HEK293 (cell line): ENCODE data around the gene NPPB.
"Not testable (repeated sequence)": the region's sequence is repeated elsewhere in the genome, so short reads cannot be mapped to it uniquely, and the experiment has no call there.

Source experiments
- CTCF ChIA-PET: fragments of 350-600 bp; formaldehyde crosslinking; extraction: SDS; loops from one replicate; lab custom pipeline; 2021; ENCODE audit warnings: antibody characterized with exemption; lab: Yijun Ruan, JAX
- POLR2A ChIA-PET: fragments of 300-600 bp; formaldehyde crosslinking; extraction: SDS; loops from one replicate; lab custom pipeline; 2020; ENCODE audit warnings: antibody characterized with exemption, inconsistent platforms; lab: Yijun Ruan, JAX
- H3K27ac ChIP-seq: fragments of 200-500 bp; sonication (Bioruptor generic); 2 replicates; pipeline ENCODE4 v1.5.1; 2014; ENCODE audit warnings: low read depth, low read length, control low read depth, inconsistent platforms; ENCODE audit errors: extremely low read depth
- H3K36me3 ChIP-seq, 2 experiments: fragments of 200-500 bp in 1 of 2; sonication (Bioruptor generic) in 1 of 2; 1 replicate in 1 of 2; 2 replicates in 1 of 2; pipeline ENCODE4 v1.5.1; 2014 to 2017; ENCODE audit warnings: inconsistent platforms in 2 of 2, low read length in 2 of 2; ENCODE audit not compliant: control insufficient read depth in 2 of 2, insufficient read depth in 1 of 2
- H3K4me1 ChIP-seq: fragments of 200-500 bp; sonication (Bioruptor generic); 2 replicates; pipeline ENCODE4 v1.5.1; 2014; ENCODE audit warnings: mild to moderate bottlenecking, low read length, inconsistent platforms; ENCODE audit not compliant: control insufficient read depth, insufficient read depth
- H3K4me3 ChIP-seq: 2 replicates; pipeline ENCODE4 v1.5.1; 2011; ENCODE audit warnings: low read depth, mild to moderate bottlenecking, control low read depth, low read length, moderate library complexity
- H3K9me3 ChIP-seq: fragments of 200-500 bp; sonication (Bioruptor generic); 2 replicates; pipeline ENCODE4 v1.5.1; 2014; ENCODE audit warnings: low read depth, low read length, inconsistent platforms; ENCODE audit not compliant: control insufficient read depth, insufficient read depth
- BCL11B ChIP-seq: fragments of 450-650 bp; formaldehyde crosslinking; IDR thresholded peaks from 2 replicates; pipeline ENCODE4 v1.5.1; 2016; ENCODE audit warnings: low read depth, missing biosample characterization, missing genetic modification characterization
- KLF1 ChIP-seq: fragments of 450-650 bp; formaldehyde crosslinking; IDR thresholded peaks from 2 replicates; pipeline ENCODE4 v1.5.1; 2016; ENCODE audit warnings: missing biosample characterization, missing genetic modification characterization
- KLF17 ChIP-seq: fragments of 450-650 bp; formaldehyde crosslinking; IDR thresholded peaks from 2 replicates; pipeline ENCODE4 v1.5.1; 2016; ENCODE audit warnings: missing biosample characterization, missing genetic modification characterization
- REST ChIP-seq: fragments of 450-650 bp; formaldehyde crosslinking; IDR thresholded peaks from 2 replicates; pipeline ENCODE4 v1.5.1; 2016; ENCODE audit warnings: missing biosample characterization, missing genetic modification characterization
- SP7 ChIP-seq: fragments of 450-650 bp; formaldehyde crosslinking; IDR thresholded peaks from 2 replicates; pipeline ENCODE4 v1.5.1; 2016; ENCODE audit warnings: missing biosample characterization, missing genetic modification characterization
- ZNF280C ChIP-seq: fragments of 450-650 bp; formaldehyde crosslinking; IDR thresholded peaks from 2 replicates; pipeline ENCODE4 v1.5.1; 2016; ENCODE audit warnings: missing biosample characterization, missing genetic modification characterization
- ZNF341 ChIP-seq: fragments of 450-650 bp; formaldehyde crosslinking; IDR thresholded peaks from 2 replicates; pipeline ENCODE4; 2016; ENCODE audit warnings: low read depth, missing biosample characterization, missing genetic modification characterization
- ZNF449 ChIP-seq: fragments of 450-650 bp; formaldehyde crosslinking; IDR thresholded peaks from 2 replicates; pipeline ENCODE4 v1.5.1; 2017; ENCODE audit warnings: missing biosample characterization, mild to moderate bottlenecking, missing genetic modification characterization, moderate library complexity
- ZNF529 ChIP-seq: fragments of 450-650 bp; formaldehyde crosslinking; IDR thresholded peaks from 2 replicates; pipeline ENCODE4 v1.5.1; 2017; ENCODE audit warnings: missing genetic modification characterization, missing biosample characterization; ENCODE audit not compliant: insufficient replicate concordance
- ZNF600 ChIP-seq: fragments of 450-650 bp; formaldehyde crosslinking; IDR thresholded peaks from 2 replicates; pipeline ENCODE4 v1.5.1; 2016; ENCODE audit warnings: missing biosample characterization, missing genetic modification characterization

Gene NPPB

GRCh38 chr1:11901446-11901845 lies 42.7 kb upstream of the NPPB start:
- H3K9me3 ChIP-seq = not testable (repeated sequence)

GRCh38 chr1:11898831-11899467 lies 40.2 kb upstream of the NPPB start:
- ChIA-PET POLR2A (interaction anchor here (0.5 to 1.2 kb wide), 2 partner anchors 9 to 23 kb away, joined by 3 to 4 read pairs; no protein-coding TSS in a partner anchor), CTCF (interaction anchor here (0.7 to 2.4 kb wide), 5 partner anchors 9 to 61 kb away, joined by 3 to 14 read pairs (median 6); no protein-coding TSS in a partner anchor)
- H3K4me1 ChIP-seq = no peaks in the 10 kb centered on the region
- no peak overlapping the region for H3K27ac ChIP-seq
- H3K4me3 ChIP-seq = no peak overlapping the region
- no peaks in the 10 kb centered on the region for H3K36me3 ChIP-seq
- H3K9me3 ChIP-seq = no peaks in the 10 kb centered on the region
- TF ChIP-seq REST (tag by site-specific recombination) = peak; percentile 90
- no peak for TF ChIP-seq ZNF529
- TF ChIP-seq BCL11B (tag by site-specific recombination) = no peak
- no peak for TF ChIP-seq ZNF449 (tag by site-specific recombination)
- no peak for TF ChIP-seq ZNF280C
- no peak for TF ChIP-seq ZNF341 (tag by site-specific recombination)

More at GRCh38 chr1:11901446-11901845, 42.7 kb upstream of the NPPB start:
- not testable (repeated sequence) for H3K27ac ChIP-seq, H3K36me3 ChIP-seq
- peak; percentile 62 for TF ChIP-seq KLF1
- TF ChIP-seq ZNF600 = 0 out of 2 replicates have a peak, but pooled peaks have one; percentile 57
- TF ChIP-seq SP7 (tag by site-specific recombination) = 0 out of 2 replicates have a peak, but pooled peaks have one; percentile 29
- TF ChIP-seq KLF17 = peak; percentile 35; the same call in 1 of the 2 replicates
- TF ChIP-seq, all 188 proteins: peak for 4; not testable (repeated sequence) for 184
- H3K4me1 ChIP-seq, POLR2A ChIA-PET, H3K4me3 ChIP-seq: not testable (repeated sequence)
- CTCF ChIA-PET = interaction anchor here (1.7 kb wide), 1 partner anchor 8 kb away, joined by 7 read pairs; no protein-coding TSS in a partner anchor
